ENCODE measurements around the gene PLEKHN1.

DNA sequence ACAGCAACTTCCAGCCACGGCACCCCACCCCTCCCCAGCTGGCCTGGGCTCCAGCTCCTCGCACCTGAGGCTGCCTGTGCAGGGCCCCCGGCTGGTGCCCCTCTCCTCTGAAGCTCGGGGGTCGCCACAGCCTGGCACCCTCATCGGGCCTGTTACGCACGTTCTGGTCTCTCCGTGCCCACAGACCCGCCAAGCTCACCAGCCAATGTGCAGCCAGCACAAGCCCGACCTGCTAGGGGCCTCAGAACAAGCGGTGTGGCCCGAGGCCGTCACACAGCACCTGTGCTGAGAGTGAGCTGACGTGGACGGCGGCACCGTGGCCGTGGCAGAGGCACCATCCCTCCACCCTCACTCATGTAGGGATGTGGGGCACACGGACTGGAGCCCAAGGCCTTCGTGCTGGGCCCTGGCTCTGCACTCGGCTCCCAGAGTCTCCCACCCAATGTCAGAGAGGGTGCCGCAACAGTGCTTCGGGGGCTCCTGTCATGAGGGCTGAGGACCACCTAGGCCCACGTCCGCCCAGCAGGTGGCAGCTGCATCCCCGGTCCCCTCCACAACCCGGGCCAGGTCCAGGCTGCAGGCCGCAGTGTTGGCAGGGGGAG, 46.9 kb upstream of the PLEKHN1 start:
- TF ChIP-seq YY1 (IDR thresholded peaks at IDR 0.05; ENCODE audit: insufficient read depth, insufficient read length) (no peak), ZNF274 (IDR thresholded peaks at IDR 0.05; ENCODE audit: low read depth, low read length) (no peak)

All from NT2/D1 (cell line).